Hepatocyte (in vitro differentiated cells): ENCODE measurements around the gene RTTN.

Source experiments
- EZH2 ChIP-seq: fragments of 200-600 bp; sonication (generic); IDR thresholded peaks from 2 replicates; pipeline ENCODE4 v1.6.1; 2016; ENCODE audit warnings: antibody characterized with exemption, mild to moderate bottlenecking, borderline replicate concordance
- EZH2phosphoT487 ChIP-seq: fragments of 200-600 bp; sonication (generic); IDR thresholded peaks from one replicate; pipeline ENCODE4 v1.6.1; 2018; ENCODE audit warnings: antibody characterized with exemption, mild to moderate bottlenecking, low read depth, moderate library complexity; ENCODE audit not compliant: unreplicated experiment, severe bottlenecking
- TF ChIP-seq, protein P1 (sequence below): fragments of 200-600 bp; sonication (generic); IDR thresholded peaks from 2 replicates; pipeline ENCODE4 v1.5.1; 2016; ENCODE audit warnings: antibody characterized with exemption, mild to moderate bottlenecking; ENCODE audit not compliant: poor library complexity

DNA sequence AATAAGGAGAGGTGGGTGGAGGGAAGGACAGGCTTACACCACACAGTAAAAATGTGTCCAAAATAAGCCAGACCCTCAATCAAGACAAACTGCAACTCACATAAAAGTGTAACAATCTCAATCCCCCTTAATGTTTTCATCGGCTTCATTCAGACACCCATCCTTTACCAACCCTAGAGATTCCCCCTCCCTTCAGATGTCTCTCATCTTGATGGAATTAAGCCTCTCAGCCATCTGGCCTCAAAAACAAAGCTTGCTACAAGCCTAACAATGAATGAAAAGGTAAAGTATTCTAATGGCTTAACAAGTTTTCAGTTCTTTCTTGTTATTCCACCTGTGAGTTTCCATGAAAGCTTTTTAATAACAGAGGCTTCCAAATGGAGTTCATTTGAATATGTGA, 5.2 kb downstream of the RTTN start:
- TF ChIP-seq, protein P1, sequence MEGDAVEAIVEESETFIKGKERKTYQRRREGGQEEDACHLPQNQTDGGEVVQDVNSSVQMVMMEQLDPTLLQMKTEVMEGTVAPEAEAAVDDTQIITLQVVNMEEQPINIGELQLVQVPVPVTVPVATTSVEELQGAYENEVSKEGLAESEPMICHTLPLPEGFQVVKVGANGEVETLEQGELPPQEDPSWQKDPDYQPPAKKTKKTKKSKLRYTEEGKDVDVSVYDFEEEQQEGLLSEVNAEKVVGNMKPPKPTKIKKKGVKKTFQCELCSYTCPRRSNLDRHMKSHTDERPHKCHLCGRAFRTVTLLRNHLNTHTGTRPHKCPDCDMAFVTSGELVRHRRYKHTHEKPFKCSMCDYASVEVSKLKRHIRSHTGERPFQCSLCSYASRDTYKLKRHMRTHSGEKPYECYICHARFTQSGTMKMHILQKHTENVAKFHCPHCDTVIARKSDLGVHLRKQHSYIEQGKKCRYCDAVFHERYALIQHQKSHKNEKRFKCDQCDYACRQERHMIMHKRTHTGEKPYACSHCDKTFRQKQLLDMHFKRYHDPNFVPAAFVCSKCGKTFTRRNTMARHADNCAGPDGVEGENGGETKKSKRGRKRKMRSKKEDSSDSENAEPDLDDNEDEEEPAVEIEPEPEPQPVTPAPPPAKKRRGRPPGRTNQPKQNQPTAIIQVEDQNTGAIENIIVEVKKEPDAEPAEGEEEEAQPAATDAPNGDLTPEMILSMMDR, result no peak
- TF ChIP-seq EZH2 (no peak), EZH2phosphoT487 (no peak)
